Measurements from ENCODE around the gene PTCHD1.

PTCHD1 gene

DNA sequence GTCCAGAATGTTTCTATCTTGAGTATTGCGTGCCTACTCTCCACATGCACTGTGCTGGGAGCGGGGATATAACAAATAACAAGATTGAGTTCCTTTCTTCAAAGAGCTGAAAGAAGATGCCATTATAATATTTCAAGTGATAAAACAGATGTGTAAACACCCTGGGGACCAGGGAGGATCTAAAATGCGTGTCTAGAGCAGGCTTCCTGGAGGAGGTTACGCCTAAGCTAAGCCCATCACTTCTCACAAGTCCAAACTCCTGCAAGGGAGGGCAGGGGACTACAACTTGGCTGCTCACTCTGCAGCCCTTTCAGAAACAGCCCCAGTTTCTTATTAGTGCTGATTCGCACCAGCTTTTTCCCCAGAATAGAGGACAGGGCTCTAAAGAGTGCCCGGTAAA lies 21.5 kb downstream of the PTCHD1 start:
- DNase-seq (ENCODE audit: low spot score), result no peak

DNA sequence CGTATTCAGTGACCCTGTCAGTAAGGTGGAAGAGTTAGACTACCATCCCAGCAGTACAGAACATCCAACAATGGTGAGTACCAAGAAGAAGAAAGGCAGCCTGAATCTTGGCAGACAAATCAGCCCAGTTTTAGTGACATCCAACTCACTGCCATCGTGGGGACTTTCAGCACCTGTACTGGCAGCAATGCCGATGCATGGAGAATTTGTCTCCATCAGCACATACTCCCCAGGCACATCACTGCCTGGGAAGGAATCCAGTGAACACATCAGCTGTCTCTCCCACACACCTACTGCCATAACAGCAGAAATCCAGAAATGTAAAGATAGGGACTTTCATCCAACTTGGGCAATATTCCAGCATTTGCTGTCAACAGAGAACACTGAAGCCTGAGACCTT lies 29.8 kb downstream of the PTCHD1 start:
- DNase-seq (ENCODE audit: low spot score), result no peak

DNA sequence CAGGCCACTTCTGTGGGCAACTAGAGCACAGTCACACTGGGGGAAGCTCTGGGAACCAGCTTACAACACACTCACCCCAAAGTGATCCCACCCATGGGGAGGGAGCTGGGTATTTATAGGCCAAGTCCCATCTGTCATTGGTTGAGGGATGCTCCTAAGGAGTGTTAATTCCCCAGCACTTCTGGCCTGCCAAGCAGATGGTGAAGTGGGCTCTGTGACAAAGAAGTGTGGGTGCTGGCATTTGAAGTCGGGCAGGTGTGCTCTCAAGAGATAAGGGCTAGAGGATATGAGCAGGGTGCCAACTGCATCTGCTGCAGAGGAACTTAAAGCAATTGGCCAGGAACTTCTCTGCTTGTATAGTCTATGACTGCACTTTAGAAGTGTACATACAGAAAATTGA lies 30.9 kb downstream of the PTCHD1 start:
- DNase-seq (ENCODE audit: low spot score), result no peak

DNA sequence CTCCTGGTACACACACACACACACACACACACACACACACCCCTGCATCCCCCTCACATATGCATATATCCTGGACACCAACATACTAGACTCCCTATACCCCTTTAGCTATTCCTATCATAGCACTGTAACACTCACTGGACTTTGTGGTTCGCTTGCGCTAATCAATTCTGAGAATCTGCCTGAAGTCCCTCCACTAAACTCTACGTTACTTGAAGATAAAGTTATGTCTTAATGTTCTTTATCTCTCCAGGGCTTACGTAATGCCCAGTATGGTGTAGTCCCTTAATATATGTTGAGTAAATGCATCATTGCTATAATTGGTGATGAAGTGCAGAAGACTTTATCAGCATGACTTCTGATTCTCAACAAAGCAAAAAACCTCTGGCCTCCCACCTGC lies 32.3 kb downstream of the PTCHD1 start:
- no peak for DNase-seq (ENCODE audit: low spot score)

DNA sequence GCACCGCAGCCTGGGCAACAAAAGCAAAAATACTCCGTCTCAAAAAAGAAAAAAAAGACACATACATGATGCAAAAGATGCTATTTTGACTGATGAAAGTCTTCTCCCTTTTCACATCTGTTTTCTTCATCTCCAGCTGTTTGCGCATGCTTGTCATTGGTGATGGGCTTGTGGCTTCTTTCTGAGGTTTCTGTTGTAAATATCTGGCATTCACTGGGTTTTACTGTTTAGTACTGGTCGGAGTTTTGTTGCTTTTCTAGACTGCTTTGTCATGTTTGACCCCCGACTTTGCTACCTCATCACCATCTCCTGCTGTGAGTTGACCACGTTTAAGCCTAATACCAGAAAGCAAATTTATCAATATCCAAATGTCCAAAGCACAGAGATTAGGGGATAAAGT lies 34.4 kb downstream of the PTCHD1 start:
- no peak for DNase-seq (ENCODE audit: low spot score)

DNA sequence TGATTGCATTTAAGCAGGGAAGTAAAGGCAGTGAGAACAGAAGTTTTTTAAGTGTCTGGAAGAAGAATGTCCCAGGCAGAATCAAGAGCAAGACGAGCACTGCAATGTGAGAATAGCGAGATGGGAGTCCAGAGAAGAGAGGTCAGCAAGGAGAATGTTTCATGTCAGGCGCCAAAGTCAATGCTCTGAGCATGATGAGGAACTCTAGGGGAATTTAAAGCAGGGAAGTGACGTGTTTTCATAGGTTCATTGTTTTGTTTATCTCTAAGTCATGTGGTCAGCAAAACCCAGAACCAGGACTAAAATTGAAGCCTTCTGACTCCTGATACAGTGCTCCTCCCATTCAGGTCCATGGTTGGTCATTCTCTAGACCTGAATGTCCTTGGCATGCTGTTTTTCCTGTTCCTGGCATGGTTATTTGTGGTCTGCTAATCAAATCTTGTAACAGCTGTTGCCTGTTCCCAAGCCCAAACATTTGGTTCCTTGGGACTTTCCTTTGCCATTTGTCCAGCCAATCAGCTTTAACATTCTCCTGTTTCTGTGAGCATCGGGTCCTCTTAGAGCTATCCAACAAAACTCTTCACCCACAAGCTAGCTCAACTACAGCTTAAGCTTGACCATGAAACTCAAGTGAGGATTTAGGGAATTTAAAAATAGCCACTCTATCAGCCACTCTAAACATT lies 37.7 kb downstream of the PTCHD1 start:
- no peak for DNase-seq (ENCODE audit: low spot score)

DNA sequence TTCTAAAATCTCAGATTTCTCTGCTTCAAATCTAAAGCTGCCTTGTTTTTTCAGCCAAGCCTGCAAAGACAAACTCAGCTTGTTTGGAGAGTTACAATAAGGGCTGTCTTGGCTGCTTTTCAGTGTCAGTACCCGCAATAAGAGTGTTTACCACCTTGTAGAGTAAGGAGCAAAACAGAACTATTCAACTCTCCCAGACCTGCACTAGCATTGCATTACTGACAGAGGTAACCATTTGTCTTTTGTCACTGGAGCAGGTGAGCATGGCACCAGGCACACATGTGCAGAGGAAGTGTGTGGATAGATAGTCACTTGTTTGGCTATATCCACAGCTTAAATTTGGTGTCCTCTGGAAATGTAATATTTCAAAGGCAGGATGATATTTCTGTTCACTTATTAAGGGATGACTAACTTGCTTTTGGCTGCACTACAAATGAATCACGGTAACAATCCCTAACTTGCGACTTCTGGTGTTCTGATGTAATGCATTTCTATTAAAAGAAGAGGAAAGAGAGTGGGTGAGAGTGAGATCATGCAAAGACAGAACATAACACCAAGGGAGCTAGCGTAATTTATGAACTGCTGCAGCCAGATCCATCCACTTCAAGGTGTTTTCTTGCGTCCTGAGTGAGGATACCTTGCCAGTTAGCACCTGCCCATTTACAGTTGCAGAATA lies 38.6 kb downstream of the PTCHD1 start:
- no peak for DNase-seq (ENCODE audit: low spot score)

DNA sequence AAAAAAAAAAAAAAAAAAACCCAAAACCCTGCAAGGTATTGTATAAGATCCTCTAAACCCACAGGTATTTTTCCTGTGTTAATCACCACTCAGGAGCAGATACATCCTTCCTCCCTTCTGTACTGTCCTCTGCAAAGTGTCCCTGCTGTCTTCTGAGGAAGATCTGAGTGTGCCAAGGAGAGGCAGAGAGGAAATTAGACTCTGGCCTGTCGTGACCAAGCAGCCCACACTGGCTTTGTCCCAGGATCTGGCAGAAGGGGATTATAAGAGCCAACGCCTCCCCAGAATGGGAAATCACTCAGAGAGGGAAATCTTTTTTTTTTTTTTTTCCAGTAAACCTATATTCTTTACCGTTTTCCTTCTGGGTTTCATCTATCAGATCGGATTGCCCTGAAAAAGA lies 39.6 kb downstream of the PTCHD1 start:
- no peak for DNase-seq (ENCODE audit: low spot score)

DNA sequence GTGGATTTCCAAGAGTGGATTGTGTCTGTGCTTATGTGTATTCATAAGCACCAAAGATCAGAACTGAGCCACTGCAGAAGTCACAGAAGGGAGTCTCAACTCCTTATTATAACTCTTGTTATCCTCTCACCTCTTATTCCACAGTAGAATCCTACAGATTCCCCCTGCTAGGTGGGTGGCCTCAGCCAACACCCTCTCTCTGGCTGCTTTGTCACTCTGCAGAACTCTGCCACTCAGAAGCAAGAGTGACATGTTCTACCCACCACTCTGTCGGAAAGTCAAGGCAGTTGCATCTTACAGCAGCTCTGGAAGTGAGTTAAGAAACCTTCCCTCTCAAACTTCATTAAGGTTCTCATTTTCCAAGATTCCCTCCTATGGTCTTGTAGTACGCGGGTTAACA lies 41.9 kb downstream of the PTCHD1 start:
- no peak for DNase-seq (ENCODE audit: low spot score)

DNA sequence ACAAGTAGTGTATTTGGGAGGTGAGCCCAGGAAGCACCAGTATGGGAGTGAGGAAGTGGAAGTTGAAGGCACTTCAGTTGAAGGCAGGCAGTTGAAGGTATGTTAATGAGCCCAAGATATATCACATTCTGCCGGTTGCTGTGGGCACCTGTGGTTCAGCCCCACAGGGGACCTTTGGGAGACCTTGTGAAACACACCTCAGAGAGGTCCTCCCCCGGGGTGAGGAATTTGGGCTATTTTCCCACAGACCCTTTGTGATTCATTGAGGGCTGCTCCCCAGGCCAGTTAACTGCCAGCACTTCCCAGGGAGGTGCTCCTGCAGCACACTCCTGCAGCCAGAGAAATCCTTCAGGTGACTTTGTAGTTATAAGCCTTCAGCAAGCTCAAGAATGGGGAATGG lies 45.9 kb downstream of the PTCHD1 start:
- no peak for DNase-seq (ENCODE audit: low spot score)

DNA sequence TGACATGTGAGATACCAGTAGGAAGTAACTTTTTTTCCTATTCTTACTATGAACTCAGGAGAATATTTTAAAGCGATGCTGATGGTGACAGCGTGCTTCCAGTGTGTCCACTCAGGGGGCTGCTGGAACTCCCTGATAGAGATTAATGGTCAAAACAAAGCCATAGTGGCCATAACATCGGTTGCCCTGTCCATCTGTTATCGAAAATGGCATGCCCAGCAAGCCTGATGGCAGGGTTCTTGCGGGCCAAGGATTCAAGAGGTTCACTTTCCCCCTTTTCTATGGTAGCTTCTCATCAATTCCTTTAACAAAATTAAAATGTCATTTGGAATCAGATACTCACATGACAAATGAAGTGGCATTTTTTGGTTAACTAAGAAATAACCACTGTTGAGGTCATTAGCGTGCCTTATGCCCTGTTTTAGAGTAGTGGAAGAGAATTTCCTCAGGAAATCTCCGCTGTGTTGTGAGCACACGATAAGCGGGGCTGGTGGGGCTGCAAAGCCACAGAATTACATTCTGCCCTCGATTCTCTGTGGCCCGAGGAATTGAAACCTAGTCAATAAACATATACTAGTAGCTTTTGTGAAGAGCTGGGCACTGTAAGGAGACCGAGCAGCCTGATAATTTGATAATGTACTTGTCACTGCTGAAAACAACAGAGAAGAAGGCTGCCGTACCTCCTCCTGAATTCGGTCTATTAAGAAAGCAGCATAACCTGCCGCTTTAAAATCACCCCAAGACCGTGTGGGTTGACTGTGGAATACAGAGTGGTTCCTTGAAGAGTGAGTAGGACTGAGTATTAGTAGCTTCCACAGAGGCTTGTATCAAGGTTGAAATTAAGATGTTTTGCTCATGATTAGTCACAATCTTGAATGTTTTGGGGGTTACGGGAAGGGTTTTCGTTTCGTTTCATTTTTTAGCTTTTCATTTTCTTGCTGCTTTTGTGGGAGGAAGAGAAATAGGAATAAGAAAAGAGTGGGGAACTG lies 46.7 kb downstream of the PTCHD1 start:
- DNase-seq (ENCODE audit: low spot score), result no peak

DNA sequence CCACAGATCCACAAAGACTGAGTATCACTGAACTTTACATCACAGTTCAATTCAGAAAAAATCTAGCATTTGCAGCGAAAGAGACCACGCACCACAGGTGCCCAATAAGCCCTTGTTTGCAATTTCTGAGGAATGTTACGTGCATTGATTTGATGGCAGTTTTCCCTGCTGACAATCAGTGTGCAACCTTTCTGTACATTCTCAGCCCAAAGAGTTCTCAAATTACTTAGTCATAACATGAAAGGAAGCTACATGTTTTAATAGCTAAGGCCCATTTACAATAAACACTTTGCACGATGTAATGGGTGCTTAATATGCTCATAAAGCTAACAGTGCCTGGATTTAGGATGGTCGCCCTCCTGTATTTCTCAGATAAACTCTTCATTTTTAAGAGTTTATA lies 47.9 kb downstream of the PTCHD1 start:
- no peak for DNase-seq (ENCODE audit: low spot score)

DNA sequence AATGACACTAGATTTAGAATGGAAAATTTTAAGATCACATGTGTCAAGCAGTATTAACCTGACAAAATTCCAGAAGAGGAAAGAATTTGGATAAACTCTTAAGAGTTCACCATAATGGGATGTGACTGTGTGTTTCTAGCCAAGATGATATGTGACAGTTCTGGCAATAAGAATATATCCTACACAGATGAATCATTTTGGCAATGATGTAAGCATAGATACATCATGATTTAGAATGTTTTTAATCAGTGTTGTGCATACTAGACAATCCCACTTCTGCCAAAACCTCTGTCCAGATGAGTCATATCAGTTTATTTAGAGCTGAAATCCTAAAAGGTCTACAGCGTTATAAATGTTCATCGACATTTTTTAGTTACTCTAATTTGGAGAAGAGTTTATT lies 48.8 kb downstream of the PTCHD1 start:
- no peak for DNase-seq (ENCODE audit: low spot score)

DNA sequence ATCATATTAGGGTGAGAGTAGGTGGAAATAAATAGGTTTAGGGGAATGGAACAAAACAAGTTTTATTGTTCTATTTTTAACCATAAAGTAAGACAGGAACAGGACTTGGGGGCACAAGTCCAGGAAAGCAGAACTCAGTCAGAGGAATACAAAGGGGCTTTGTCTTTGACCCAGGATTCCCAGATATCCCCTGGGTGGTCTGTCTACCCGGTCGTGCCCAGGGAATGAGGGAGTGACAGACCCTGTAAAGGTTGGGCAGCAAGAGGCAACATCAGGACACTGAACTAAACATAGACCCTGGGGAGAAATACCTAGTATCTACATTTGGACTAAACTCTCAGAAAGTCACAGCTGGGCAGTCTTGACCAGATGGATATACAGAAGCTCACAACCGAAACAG lies 50.6 kb downstream of the PTCHD1 start:
- DNase-seq (ENCODE audit: low spot score), result no peak

DNA sequence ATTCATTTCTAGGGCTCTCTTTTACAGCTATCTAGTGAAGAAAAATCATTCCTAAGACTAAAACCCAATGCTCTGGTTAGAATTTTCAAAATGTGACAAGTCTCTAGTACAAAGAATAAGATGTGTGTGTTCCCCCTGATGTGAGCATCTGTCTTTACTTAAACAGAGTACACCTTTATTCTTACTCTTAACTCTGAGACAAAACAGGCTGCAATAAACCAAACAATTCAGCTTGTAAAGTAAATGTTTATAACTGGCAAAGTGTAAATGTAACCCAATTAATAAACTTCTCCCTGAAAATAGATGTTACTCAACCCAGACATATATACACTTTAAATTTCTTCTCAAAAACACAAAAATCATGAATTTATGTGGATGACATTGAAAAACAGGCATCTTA lies 51.6 kb downstream of the PTCHD1 start:
- no peak for DNase-seq (ENCODE audit: low spot score)

DNA sequence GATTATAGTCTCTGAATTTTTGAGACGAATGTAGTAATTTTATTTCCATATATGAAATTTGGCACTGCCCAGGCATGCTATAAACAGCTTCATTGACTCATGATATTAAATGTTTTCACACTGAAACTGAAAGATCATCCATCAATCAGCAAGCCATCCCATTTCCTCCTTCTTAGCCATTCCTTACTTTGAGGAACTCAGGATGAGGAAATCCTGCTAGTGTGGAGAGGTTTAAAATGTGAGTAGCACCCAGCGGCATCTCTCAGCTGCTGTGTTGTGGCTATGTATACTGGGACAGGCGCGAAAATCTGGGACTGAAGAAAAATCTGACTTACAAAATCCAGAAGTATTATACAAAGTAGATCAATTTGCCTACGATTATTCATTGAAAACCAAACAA lies 52.1 kb downstream of the PTCHD1 start:
- DNase-seq (ENCODE audit: low spot score), result no peak

DNA sequence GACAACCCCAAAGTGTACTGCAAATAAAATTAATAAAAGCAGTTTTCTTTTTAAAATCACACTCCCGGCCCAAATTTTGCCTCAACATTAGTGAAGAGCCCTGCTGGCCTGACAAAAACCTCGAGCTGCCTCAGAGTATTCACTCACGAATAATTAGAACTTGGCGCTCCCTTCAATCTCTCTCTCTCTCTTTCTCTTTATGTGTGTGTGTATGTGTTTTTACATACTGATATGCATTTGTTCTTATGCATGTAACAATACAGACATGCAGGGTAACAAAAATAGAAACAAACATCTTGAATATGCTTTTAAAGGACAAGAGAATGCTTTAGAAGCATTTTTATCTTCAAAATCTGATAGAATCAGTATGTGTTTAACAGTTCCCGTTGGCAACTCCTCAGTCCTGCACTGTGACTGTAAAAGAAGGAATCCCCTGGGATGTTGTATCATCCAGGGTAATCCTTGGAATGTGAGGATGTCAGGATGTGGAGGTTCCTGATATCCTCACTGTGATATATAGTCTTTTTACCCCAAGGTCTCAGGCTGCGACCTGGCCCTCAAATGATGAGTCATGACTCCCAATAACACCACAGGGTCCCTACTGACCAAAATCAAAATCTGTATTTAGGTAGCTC lies 53.0 kb downstream of the PTCHD1 start:
- DNase-seq (ENCODE audit: low spot score), result no peak

DNA sequence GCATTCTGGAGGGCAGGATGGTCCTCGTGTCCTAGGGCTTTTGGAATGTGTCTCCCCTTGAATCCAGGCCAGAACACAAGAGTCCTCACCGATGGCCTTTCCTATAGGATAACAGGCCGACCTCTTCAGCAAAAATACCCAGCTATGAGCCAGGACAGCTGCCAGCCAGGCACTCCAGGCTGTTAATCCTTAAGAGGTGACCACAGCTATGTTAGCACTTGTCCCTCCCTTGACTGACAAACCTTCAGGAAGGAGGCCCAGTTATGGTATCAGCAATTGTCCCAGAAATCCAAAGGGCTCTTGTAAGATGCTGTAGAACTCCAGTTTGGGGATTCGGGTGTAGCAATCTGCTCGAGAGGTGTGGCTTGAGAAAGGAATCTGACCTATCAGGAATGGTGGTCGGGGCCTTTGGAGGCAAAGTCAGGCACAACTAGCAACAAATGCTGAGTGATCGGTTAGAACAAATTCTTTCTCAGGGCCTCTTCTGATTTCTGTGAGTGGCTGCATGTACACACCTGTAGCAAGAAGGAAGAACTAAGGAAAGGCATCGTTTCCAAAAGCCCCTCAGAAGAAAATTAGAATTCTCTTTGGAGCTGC lies 54.6 kb downstream of the PTCHD1 start:
- DNase-seq (ENCODE audit: low spot score), result no peak

DNA sequence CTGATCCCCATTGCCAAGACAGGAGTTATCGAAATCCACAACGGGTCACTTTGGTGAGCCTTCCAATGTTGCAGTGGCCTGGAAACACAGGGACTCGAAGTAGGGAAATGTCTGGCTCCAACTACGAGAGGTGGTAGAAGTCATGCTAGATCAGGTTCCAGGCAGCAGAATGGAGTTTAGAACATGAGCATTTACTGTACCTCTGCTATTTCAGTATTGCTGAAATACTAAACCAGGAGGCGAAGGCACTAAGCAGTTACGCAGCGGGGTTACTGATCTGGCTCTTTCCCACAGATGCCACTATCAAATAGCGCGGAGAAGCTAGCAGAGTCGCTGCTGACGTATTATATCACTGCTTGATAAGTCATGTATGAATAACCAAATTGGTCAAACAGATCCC lies 56.3 kb downstream of the PTCHD1 start:
- DNase-seq (ENCODE audit: low spot score), result no peak

DNA sequence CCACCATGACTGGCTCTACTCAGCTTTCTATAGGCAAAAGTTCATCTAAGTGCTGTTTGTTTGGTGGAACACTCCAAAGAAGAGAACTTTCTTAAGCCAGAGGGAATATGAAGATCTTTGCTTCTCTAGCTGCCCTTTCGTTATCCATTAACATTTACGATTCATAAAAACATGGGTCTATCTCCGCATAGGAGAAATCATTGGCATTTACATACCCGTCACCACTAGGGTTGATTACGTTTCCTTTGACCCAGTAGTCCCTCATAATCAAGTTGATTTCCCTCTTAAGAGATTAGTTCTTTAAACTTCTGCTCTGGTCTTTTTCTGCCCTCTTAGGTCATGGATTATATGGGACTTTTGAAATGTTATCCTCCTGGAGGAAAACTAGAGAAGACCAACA lies 57.5 kb downstream of the PTCHD1 start:
- DNase-seq (ENCODE audit: low spot score), result no peak

DNA sequence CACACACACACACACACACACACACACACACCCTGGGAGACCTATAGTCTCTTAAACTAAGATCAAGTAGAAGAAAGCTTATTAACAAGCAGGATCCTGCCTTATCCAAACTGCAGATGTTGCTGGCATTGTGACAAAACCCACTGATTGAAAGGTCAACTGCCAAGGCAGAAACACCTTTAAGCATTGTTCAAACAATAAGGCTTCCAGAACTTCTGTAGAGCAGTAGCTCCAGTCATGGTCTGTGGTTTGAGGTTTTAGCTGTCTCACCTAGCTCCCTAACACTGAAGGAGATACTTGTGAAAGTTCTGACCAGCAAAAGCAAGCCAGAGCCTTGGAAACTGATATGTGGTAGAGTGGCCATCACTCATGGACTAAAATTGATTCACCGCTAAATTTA lies 59.8 kb downstream of the PTCHD1 start:
- no peak for DNase-seq (ENCODE audit: low spot score)

DNA sequence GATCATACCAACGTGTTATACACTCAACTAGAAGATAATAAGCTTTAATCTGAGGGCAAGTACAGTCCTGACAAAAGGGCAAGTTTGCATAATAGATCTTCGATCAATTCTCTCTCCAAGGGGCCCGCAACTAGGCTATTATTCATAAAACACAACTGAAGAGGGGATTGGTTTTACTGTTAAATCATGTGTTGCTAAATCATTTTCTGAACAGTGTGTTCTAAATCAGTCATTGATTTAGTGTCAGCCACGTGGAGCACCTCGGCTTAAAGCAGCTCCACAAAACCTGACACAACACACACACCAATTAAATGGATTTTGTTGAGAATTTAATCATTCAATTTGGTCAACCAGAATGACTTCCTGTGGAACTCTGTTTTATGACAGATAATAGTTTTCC lies 61.6 kb downstream of the PTCHD1 start:
- DNase-seq (ENCODE audit: low spot score), result no peak
